Measurements from ENCODE around the gene GNAT1. TPM values are rescaled to one million over a fixed set of nuclear protein-coding genes. Genes with fewer than 3 reads are reported as not detected.
"Not testable (repeated sequence)": the region's sequence is repeated elsewhere in the genome, so short reads cannot be mapped to it uniquely, and the experiment has no call there.

GNAT1 gene
- polyA plus RNA-seq, 1 experiment: not detected

GRCh38 chr3:50210176-50210509 lies 18.7 kb downstream of the GNAT1 start:
- TF ChIP-seq CTCF (IDR thresholded peaks at IDR 0.05; ENCODE audit: low read depth, low read length): no peak
- no peak overlapping the region for H3K4me3 ChIP-seq (ENCODE audit: low read depth, low read length)
- POLR2A ChIA-PET: no interaction called here
- H3K9me3 ChIP-seq (ENCODE audit: control insufficient read depth, insufficient read depth, low read length): no peaks in the 10 kb centered on the region
- peaks cover 32% of the 10 kb centered on the region for H3K27me3 ChIP-seq (ENCODE audit: control insufficient read depth, insufficient read depth, low read length)
- DNase-seq (ENCODE audit: low read depth, low spot score): no peak
- H3K27ac ChIP-seq (ENCODE audit: low read depth, low read length): no peak overlapping the region
- CTCF ChIA-PET: interaction anchor here (1.3 to 6.8 kb wide), 2 partner anchors 15 to 16 kb away, joined by 5 to 46 read pairs; no protein-coding TSS in a partner anchor

GRCh38 chr3:50210510-50211367 lies 19.3 kb downstream of the GNAT1 start:
- H3K27ac ChIP-seq (ENCODE audit: low read depth, low read length): no peak overlapping the region
- H3K27me3 ChIP-seq (ENCODE audit: control insufficient read depth, insufficient read depth, low read length): peaks cover 28% of the 10 kb centered on the region
- ChIA-PET CTCF (interaction anchor here (1.3 to 6.8 kb wide), 2 partner anchors 15 to 16 kb away, joined by 5 to 46 read pairs; no protein-coding TSS in a partner anchor), POLR2A (no interaction called here)
- TF ChIP-seq CTCF (IDR thresholded peaks at IDR 0.05; ENCODE audit: low read depth, low read length): no peak
- H3K4me3 ChIP-seq (ENCODE audit: low read depth, low read length): no peak overlapping the region
- H3K9me3 ChIP-seq (ENCODE audit: control insufficient read depth, insufficient read depth, low read length): no peaks in the 10 kb centered on the region
- DNase-seq (ENCODE audit: low read depth, low spot score): no peak

GRCh38 chr3:50211368-50211717 lies 19.9 kb downstream of the GNAT1 start:
- H3K27me3 ChIP-seq (ENCODE audit: control insufficient read depth, insufficient read depth, low read length): peaks cover 22% of the 10 kb centered on the region
- DNase-seq (ENCODE audit: low read depth, low spot score); H3K27ac ChIP-seq (ENCODE audit: low read depth, low read length); H3K4me3 ChIP-seq (ENCODE audit: low read depth, low read length); H3K9me3 ChIP-seq (ENCODE audit: control insufficient read depth, insufficient read depth, low read length): not testable (repeated sequence)
- POLR2A ChIA-PET: interaction anchor here (0.8 kb wide), 1 partner anchor 24 kb away, joined by 5 read pairs; no protein-coding TSS in a partner anchor
- CTCF ChIA-PET: interaction anchor here (0.7 to 6.8 kb wide), 6 partner anchors 14 to 49 kb away, joined by 3 to 46 read pairs (median 6); no protein-coding TSS in a partner anchor

GRCh38 chr3:50211930-50212329 lies 20.5 kb downstream of the GNAT1 start:
- peaks cover 16% of the 10 kb centered on the region for H3K27me3 ChIP-seq (ENCODE audit: control insufficient read depth, insufficient read depth, low read length)
- H3K9me3 ChIP-seq (ENCODE audit: control insufficient read depth, insufficient read depth, low read length): no peaks in the 10 kb centered on the region
- TF ChIP-seq CTCF (IDR thresholded peaks at IDR 0.05; ENCODE audit: low read depth, low read length): no peak
- no peak overlapping the region for H3K4me3 ChIP-seq (ENCODE audit: low read depth, low read length)
- no peak overlapping the region for H3K27ac ChIP-seq (ENCODE audit: low read depth, low read length)
- ChIA-PET CTCF (interaction anchor here (0.7 to 6.8 kb wide), 6 partner anchors 14 to 48 kb away, joined by 3 to 46 read pairs (median 6); no protein-coding TSS in a partner anchor), POLR2A (interaction anchor here (0.8 kb wide), 1 partner anchor 24 kb away, joined by 5 read pairs; no protein-coding TSS in a partner anchor)
- DNase-seq (ENCODE audit: low read depth, low spot score): no peak

- H3K9me3 ChIP-seq (ENCODE audit: control insufficient read depth, insufficient read depth, low read length): no peaks in the 10 kb centered on the region
- CTCF ChIA-PET: interaction anchor here (0.9 to 6.8 kb wide), 5 partner anchors 13 to 48 kb away, joined by 3 to 46 read pairs (median 9); no protein-coding TSS in a partner anchor
- POLR2A ChIA-PET: no interaction called here
- no peak overlapping the region for H3K4me3 ChIP-seq (ENCODE audit: low read depth, low read length)
- peaks cover 16% of the 10 kb centered on the region for H3K27me3 ChIP-seq (ENCODE audit: control insufficient read depth, insufficient read depth, low read length)
- H3K27ac ChIP-seq (ENCODE audit: low read depth, low read length): no peak overlapping the region
- no peak for DNase-seq (ENCODE audit: low read depth, low spot score)
- TF ChIP-seq CTCF (IDR thresholded peaks at IDR 0.05; ENCODE audit: low read depth, low read length): no peak
Measured at GRCh38 chr3:50212502-50212901, 21.1 kb downstream of the GNAT1 start.
